Measurements from ENCODE around the gene SUFU.

The SUFU gene

DNA sequence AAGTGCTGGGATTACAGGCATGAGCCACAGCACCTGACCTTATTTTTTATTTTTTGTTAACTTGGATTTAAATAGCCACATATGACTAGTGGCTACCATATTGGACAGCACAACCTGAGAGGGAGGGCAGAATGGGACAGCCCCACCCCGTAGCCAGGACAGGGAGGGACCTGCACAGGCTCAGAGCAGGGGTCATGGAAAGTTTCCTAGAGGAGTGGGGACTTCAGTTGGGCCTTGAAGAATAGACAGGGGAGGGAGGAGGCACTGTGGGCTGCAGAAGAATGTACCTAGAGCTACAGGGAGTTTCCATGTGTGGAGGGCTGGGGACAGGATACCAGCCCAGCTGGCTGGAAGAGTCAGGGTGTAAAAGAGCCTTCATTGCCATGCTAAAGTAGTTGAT, 149.3 kb downstream of the SUFU start:
- H2AFZ ChIP-seq (ENCODE audit: low read length, unreplicated experiment) = no peak overlapping the region
- no peaks in the 10 kb centered on the region for H3K27me3 ChIP-seq (ENCODE audit: insufficient read depth, low read length)
- H3K36me3 ChIP-seq (ENCODE audit: insufficient read depth, low read length) = peaks cover 12% of the 10 kb centered on the region; the same call in 1 of the 2 replicates
- H3K79me2 ChIP-seq (ENCODE audit: control insufficient read depth, insufficient read depth, low read length, unreplicated experiment) = peaks cover 56% of the 10 kb centered on the region
- H3K4me3 ChIP-seq (ENCODE audit: low read depth, low read length) = no peak overlapping the region
- peaks cover 19% of the 10 kb centered on the region for H3K4me1 ChIP-seq (ENCODE audit: control insufficient read depth, insufficient read depth, low read length, unreplicated experiment)
- H3K27ac ChIP-seq (ENCODE audit: low read depth, low read length) = no peak overlapping the region

DNA sequence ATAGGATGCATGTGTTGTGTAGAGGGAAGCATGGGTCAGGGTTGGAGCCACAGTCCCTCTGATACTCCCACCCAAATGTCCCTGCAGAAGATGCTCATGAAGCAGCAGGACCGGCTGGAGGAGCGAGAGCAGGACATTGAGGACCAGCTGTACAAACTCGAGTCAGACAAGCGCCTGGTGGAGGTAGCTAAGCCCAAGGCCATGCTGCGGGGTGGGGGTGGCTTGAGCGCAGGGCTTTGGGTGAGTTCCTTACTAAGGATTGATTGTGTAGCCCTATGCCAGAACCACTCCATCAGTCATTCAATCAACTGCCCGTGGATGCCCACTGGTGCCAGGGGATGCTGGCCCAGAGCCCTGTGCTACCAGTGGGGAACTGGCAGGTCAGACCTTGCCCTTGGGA, 150.8 kb downstream of the SUFU start:
- Histone ChIP-seq H3K4me1 (ENCODE audit: control insufficient read depth, insufficient read depth, low read length, unreplicated experiment) (peaks cover 4% of the 10 kb centered on the region), H3K79me2 (ENCODE audit: control insufficient read depth, insufficient read depth, low read length, unreplicated experiment) (peaks cover 41% of the 10 kb centered on the region), H3K36me3 (ENCODE audit: insufficient read depth, low read length) (peaks cover 12% of the 10 kb centered on the region; the same call in 1 of the 2 replicates), H3K27ac (ENCODE audit: low read depth, low read length) (no peak overlapping the region), H3K4me3 (ENCODE audit: low read depth, low read length) (no peak overlapping the region), H3K27me3 (ENCODE audit: insufficient read depth, low read length) (no peaks in the 10 kb centered on the region), H2AFZ (ENCODE audit: low read length, unreplicated experiment) (no peak overlapping the region)

DNA sequence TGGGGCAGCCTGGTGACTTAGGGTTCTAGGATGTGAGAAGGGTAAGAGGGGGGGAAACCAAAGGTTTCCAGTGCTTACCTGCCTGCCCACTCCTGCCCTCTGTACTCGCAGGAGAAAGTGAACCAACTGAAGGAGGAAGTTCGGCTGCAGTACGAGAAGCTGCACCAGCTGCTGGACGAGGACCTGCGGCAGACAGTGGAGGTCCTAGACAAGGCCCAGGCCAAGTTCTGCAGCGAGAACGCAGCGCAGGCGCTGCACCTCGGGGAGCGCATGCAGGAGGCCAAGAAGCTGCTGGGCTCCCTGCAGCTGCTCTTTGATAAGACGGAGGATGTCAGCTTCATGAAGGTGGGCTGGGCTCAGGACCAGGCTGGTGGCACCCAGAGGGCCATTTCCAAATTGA, 151.2 kb downstream of the SUFU start:
- Histone ChIP-seq H3K79me2 (ENCODE audit: control insufficient read depth, insufficient read depth, low read length, unreplicated experiment) (peaks cover 37% of the 10 kb centered on the region), H3K27ac (ENCODE audit: low read depth, low read length) (no peak overlapping the region), H3K36me3 (ENCODE audit: insufficient read depth, low read length) (peaks cover 12% of the 10 kb centered on the region; the same call in 1 of the 2 replicates)

DNA sequence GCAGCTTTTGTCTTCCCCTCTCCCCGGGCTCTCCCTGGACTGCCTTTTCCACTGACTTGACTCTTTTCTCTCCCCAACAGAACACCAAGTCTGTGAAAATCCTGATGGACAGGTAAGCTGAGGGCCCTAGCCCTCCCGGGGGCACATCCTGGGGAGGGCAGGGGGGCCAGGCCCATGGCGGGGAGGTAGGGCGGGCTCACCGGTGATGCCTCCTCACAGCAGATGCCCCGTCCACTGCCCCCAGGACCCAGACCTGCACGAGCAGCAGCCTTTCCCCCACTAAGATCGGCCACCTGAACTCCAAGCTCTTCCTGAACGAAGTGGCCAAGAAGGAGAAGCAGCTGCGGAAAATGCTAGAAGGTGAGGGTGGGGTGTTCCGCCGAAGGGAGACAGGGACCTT, 152.3 kb downstream of the SUFU start:
- H2AFZ ChIP-seq (ENCODE audit: low read length, unreplicated experiment) = no peak overlapping the region
- H3K4me1 ChIP-seq (ENCODE audit: control insufficient read depth, insufficient read depth, low read length, unreplicated experiment) = peaks cover 2% of the 10 kb centered on the region
- H3K4me3 ChIP-seq (ENCODE audit: low read depth, low read length) = no peak overlapping the region
- H3K27me3 ChIP-seq (ENCODE audit: insufficient read depth, low read length) = no peaks in the 10 kb centered on the region
- peaks cover 27% of the 10 kb centered on the region for H3K79me2 ChIP-seq (ENCODE audit: control insufficient read depth, insufficient read depth, low read length, unreplicated experiment)
- H3K27ac ChIP-seq (ENCODE audit: low read depth, low read length) = no peak overlapping the region
- H3K36me3 ChIP-seq (ENCODE audit: insufficient read depth, low read length) = peaks cover 12% of the 10 kb centered on the region; the same call in 1 of the 2 replicates

More for the DNA sequence above, 151.2 kb downstream of the SUFU start:
- H2AFZ ChIP-seq (ENCODE audit: low read length, unreplicated experiment) = no peak overlapping the region
- no peaks in the 10 kb centered on the region for H3K27me3 ChIP-seq (ENCODE audit: insufficient read depth, low read length)
- H3K4me3 ChIP-seq (ENCODE audit: low read depth, low read length) = no peak overlapping the region
- peaks cover 2% of the 10 kb centered on the region for H3K4me1 ChIP-seq (ENCODE audit: control insufficient read depth, insufficient read depth, low read length, unreplicated experiment)

DNA sequence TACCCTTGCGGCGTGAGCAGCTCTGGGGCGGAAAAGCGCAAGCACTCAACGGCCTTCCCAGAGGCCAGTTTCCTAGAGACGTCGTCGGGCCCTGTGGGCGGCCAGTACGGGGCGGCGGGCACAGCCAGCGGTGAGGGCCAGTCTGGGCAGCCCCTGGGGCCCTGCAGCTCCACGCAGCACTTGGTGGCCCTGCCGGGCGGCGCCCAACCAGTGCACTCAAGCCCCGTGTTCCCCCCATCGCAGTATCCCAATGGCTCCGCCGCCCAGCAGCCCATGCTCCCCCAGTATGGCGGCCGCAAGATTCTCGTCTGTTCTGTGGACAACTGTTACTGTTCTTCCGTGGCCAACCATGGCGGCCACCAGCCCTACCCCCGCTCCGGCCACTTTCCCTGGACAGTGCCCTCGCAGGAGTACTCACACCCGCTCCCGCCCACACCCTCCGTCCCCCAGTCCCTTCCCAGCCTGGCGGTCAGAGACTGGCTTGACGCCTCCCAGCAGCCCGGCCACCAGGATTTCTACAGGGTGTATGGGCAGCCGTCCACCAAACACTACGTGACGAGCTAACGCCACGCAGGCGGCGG, 153.1 kb downstream of the SUFU start:
- H2AFZ ChIP-seq (ENCODE audit: low read length, unreplicated experiment) = no peak overlapping the region
- H3K79me2 ChIP-seq (ENCODE audit: control insufficient read depth, insufficient read depth, low read length, unreplicated experiment) = peaks cover 18% of the 10 kb centered on the region
- peaks cover 12% of the 10 kb centered on the region; the same call in 1 of the 2 replicates for H3K36me3 ChIP-seq (ENCODE audit: insufficient read depth, low read length)
- no peaks in the 10 kb centered on the region for H3K27me3 ChIP-seq (ENCODE audit: insufficient read depth, low read length)
- H3K4me1 ChIP-seq (ENCODE audit: control insufficient read depth, insufficient read depth, low read length, unreplicated experiment) = peaks cover 2% of the 10 kb centered on the region
- no peak overlapping the region for H3K4me3 ChIP-seq (ENCODE audit: low read depth, low read length)
- no peak overlapping the region for H3K27ac ChIP-seq (ENCODE audit: low read depth, low read length)

DNA sequence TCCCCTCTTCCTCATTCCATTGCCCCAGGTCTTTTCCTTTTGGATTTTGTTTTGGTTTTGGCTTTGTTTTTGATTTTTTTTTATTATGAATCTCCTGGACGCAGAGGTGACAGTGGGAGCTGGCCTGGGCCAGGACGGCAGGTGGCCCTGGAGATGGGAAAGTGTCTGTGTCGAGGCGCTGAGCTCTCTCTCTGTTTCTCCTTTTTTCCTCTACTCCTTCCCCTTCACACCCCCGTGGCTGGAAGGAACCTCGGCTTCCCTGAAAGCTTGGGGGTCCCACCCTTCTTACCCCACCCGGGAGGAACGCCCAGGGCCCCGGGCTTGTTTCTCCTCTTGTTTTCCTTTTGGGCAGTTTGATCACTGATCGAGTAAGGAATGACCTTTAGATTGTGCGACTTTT, 153.7 kb downstream of the SUFU start:
- H3K79me2 ChIP-seq (ENCODE audit: control insufficient read depth, insufficient read depth, low read length, unreplicated experiment) = peaks cover 13% of the 10 kb centered on the region
- no peak overlapping the region for H2AFZ ChIP-seq (ENCODE audit: low read length, unreplicated experiment)
- H3K4me3 ChIP-seq (ENCODE audit: low read depth, low read length) = no peak overlapping the region
- peaks cover 2% of the 10 kb centered on the region for H3K4me1 ChIP-seq (ENCODE audit: control insufficient read depth, insufficient read depth, low read length, unreplicated experiment)
- H3K27me3 ChIP-seq (ENCODE audit: insufficient read depth, low read length) = no peaks in the 10 kb centered on the region
- peaks cover 10% of the 10 kb centered on the region; the same call in 1 of the 2 replicates for H3K36me3 ChIP-seq (ENCODE audit: insufficient read depth, low read length)
- peak overlapping the region; percentile 43; the same call in 1 of the 2 replicates for H3K27ac ChIP-seq (ENCODE audit: low read depth, low read length)

DNA sequence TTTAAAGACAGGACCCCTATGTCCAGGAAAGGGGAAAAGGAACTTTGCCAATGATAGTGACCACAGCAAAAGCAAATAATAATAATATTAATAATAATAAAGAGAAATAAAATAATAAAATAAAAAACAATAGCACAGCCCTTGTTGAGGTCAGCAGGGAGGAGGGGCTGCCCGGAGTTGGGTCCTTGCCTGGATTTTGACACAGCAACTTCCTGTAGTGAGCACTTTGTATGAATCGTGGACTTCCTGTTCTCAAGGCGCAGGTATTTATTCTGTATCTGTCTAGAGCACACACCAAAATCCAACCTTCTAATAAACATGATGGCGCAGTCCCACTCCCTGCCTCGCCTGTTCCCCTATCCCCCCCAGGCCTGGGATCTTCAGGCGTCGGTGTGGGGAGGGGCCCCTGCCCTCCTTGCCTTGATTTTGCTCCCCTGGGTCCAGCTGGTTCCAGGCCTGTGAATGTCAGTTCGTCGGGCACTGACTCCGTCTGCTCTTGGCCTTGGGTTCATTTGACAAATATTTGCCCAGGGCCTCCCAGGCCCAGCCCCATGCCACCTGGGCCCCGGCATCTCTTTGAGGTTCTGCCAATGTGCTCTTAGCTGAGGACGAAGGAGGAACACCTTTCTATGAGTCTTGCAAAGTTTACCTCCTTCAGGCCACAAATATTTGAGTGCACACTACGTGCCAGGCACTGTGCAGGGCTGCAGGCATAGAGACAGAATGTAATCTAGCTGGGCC, 154.4 kb downstream of the SUFU start:
- H3K36me3 ChIP-seq (ENCODE audit: insufficient read depth, low read length) = peaks cover 9% of the 10 kb centered on the region; the same call in 1 of the 2 replicates
- no peak overlapping the region for H3K4me3 ChIP-seq (ENCODE audit: low read depth, low read length)
- H2AFZ ChIP-seq (ENCODE audit: low read length, unreplicated experiment) = no peak overlapping the region
- H3K4me1 ChIP-seq (ENCODE audit: control insufficient read depth, insufficient read depth, low read length, unreplicated experiment) = peaks cover 2% of the 10 kb centered on the region
- peak overlapping the region; percentile 43; the same call in 1 of the 2 replicates for H3K27ac ChIP-seq (ENCODE audit: low read depth, low read length)
- H3K27me3 ChIP-seq (ENCODE audit: insufficient read depth, low read length) = no peaks in the 10 kb centered on the region
- peaks cover 9% of the 10 kb centered on the region for H3K79me2 ChIP-seq (ENCODE audit: control insufficient read depth, insufficient read depth, low read length, unreplicated experiment)

DNA sequence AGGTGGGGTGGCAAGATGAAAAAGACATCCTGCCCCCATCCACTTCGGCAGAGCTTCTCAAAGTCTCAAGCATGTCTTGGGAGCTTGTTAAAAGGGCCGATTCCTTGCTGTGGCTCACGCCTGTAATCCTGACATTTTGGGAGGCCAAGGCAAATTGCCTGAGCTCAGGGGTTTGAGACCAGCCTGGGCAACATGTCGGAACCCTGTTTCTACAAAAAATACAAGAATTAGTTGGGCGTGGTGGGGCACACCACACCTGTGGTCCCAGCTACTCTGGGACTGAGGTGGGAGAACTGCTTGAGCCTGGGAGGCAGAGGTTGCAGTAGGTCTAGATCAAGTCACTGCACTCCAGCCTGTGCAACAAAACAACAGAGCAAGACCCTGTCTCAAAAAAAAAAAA, 155.0 kb downstream of the SUFU start:
- H3K36me3 ChIP-seq (ENCODE audit: insufficient read depth, low read length) = peaks cover 5% of the 10 kb centered on the region; the same call in 1 of the 2 replicates
- H2AFZ ChIP-seq (ENCODE audit: low read length, unreplicated experiment) = no peak overlapping the region
- peaks cover 3% of the 10 kb centered on the region for H3K79me2 ChIP-seq (ENCODE audit: control insufficient read depth, insufficient read depth, low read length, unreplicated experiment)
- H3K27ac ChIP-seq (ENCODE audit: low read depth, low read length) = no peak overlapping the region
- no peak overlapping the region for H3K4me3 ChIP-seq (ENCODE audit: low read depth, low read length)
- peaks cover 2% of the 10 kb centered on the region for H3K4me1 ChIP-seq (ENCODE audit: control insufficient read depth, insufficient read depth, low read length, unreplicated experiment)
- H3K27me3 ChIP-seq (ENCODE audit: insufficient read depth, low read length) = no peaks in the 10 kb centered on the region

DNA sequence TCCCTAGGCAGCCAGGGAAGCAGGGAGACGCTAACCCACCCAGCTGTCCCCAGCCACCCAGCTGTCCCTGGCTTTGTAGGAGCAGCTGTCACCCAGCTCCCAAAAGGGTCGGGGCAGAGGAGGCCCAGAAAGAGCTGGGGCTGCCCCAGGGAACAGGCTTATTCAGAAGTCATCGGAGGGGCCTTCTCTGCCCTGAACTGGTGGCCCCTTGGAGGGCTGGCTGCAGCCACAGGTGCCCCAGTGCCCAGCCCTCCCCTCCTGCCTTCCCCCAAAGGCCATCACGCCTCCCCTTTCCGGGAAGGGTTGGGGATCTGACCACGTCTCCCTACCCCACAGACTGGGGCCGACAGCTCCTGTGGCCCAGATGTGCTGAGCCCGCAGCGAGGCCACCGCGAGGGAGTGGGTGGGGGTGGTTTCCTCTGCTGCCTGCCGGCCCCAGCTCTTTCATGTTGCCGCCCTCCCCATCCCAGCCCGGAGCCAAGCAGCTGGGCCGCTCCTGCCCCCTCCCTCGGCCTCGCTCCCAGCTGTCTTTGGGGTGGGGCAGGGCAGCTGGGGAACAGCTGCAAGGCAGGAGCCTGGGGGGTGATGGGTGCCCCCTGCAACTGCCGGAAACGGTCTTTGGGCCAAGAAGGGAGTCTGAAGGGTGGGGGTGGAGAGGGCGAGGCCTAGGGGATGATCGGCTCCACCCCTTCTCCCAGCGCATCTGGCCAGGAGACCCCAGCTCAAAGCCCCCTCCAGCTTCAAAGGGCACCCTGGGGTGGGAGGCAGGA, 157.3 kb downstream of the SUFU start:
- no peaks in the 10 kb centered on the region for H3K27me3 ChIP-seq (ENCODE audit: insufficient read depth, low read length)
- no peak overlapping the region for H3K27ac ChIP-seq (ENCODE audit: low read depth, low read length)
- 0 out of 2 replicates have a peak, but pooled peaks cover 4% of the 10 kb centered on the region for H3K36me3 ChIP-seq (ENCODE audit: insufficient read depth, low read length)
- peaks cover 2% of the 10 kb centered on the region for H3K4me1 ChIP-seq (ENCODE audit: control insufficient read depth, insufficient read depth, low read length, unreplicated experiment)
- no peak overlapping the region for H3K4me3 ChIP-seq (ENCODE audit: low read depth, low read length)
- no peak overlapping the region for H2AFZ ChIP-seq (ENCODE audit: low read length, unreplicated experiment)
- H3K79me2 ChIP-seq (ENCODE audit: control insufficient read depth, insufficient read depth, low read length, unreplicated experiment) = no peaks in the 10 kb centered on the region

DNA sequence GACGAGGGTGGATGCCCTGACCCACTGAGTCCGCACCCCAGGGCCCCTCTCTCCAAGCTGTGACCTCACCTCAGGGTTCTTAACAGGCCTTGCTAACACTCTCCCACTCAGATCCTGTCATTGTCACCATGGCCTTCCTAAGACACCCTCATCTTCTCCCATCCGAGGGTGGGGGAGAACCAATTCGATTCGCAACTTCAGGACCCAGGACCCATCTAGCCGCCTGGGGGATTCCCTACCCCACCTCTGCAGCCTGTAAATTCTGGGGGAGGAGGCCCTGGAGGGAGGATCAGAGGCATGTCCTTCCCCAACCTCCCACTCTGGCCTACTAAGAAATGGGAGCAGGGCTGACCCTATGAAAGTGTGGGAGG, 157.9 kb downstream of the SUFU start:
- no peaks in the 10 kb centered on the region for H3K36me3 ChIP-seq (ENCODE audit: insufficient read depth, low read length)
- H3K79me2 ChIP-seq (ENCODE audit: control insufficient read depth, insufficient read depth, low read length, unreplicated experiment) = no peaks in the 10 kb centered on the region
- H2AFZ ChIP-seq (ENCODE audit: low read length, unreplicated experiment) = no peak overlapping the region
- no peak overlapping the region for H3K27ac ChIP-seq (ENCODE audit: low read depth, low read length)
- H3K4me1 ChIP-seq (ENCODE audit: control insufficient read depth, insufficient read depth, low read length, unreplicated experiment) = peaks cover 2% of the 10 kb centered on the region
- H3K27me3 ChIP-seq (ENCODE audit: insufficient read depth, low read length) = no peaks in the 10 kb centered on the region
- H3K4me3 ChIP-seq (ENCODE audit: low read depth, low read length) = no peak overlapping the region

Measured in ACC112 (cell line).